Measurements from ENCODE around the gene CABP1. TPM values are rescaled to one million over a fixed set of nuclear protein-coding genes. Genes with fewer than 3 reads are reported as not detected.

CABP1 gene
- total RNA-seq, 1 donor from 2014 or later, result 0.83 TPM

DNA sequence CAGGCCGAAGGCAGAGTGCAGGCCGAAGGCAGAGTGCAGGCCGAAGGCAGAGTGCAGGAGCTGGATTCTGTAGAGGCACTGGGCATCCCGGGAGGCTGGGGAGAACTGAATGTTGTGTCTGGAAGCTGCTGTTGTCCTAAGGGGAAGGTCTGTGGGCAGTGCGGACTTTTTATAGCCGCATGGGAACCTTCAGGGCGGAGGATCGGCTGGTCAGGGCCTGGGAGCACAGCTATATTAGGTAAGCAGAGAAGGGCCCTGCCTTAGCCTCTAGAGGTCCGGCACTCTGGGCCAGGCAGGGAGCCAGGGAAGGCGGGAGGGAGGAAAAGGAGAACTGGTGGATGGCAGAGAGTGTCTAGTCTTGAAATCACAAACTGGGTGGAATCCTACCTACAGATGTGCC is 14.2 kb downstream of the CABP1 start:
- H3K27me3 Mint-ChIP-seq (ENCODE audit: unreplicated experiment), result peaks cover 7% of the 10 kb centered on the region
- peaks cover 5% of the 10 kb centered on the region for H3K4me1 Mint-ChIP-seq (ENCODE audit: low read depth, unreplicated experiment)
- no peak overlapping the region for H3K27ac Mint-ChIP-seq (ENCODE audit: unreplicated experiment)
- H3K4me3 Mint-ChIP-seq (ENCODE audit: unreplicated experiment), result no peak overlapping the region
- no peak for DNase-seq
- H3K9me3 Mint-ChIP-seq (ENCODE audit: unreplicated experiment), result peaks cover 8% of the 10 kb centered on the region
- TF ChIP-seq, protein P1, sequence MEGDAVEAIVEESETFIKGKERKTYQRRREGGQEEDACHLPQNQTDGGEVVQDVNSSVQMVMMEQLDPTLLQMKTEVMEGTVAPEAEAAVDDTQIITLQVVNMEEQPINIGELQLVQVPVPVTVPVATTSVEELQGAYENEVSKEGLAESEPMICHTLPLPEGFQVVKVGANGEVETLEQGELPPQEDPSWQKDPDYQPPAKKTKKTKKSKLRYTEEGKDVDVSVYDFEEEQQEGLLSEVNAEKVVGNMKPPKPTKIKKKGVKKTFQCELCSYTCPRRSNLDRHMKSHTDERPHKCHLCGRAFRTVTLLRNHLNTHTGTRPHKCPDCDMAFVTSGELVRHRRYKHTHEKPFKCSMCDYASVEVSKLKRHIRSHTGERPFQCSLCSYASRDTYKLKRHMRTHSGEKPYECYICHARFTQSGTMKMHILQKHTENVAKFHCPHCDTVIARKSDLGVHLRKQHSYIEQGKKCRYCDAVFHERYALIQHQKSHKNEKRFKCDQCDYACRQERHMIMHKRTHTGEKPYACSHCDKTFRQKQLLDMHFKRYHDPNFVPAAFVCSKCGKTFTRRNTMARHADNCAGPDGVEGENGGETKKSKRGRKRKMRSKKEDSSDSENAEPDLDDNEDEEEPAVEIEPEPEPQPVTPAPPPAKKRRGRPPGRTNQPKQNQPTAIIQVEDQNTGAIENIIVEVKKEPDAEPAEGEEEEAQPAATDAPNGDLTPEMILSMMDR (IDR thresholded peaks at IDR 0.05; ENCODE audit: partially characterized antibody, unreplicated experiment), result no peak
- no peaks in the 10 kb centered on the region for H3K36me3 Mint-ChIP-seq (ENCODE audit: unreplicated experiment)

DNA sequence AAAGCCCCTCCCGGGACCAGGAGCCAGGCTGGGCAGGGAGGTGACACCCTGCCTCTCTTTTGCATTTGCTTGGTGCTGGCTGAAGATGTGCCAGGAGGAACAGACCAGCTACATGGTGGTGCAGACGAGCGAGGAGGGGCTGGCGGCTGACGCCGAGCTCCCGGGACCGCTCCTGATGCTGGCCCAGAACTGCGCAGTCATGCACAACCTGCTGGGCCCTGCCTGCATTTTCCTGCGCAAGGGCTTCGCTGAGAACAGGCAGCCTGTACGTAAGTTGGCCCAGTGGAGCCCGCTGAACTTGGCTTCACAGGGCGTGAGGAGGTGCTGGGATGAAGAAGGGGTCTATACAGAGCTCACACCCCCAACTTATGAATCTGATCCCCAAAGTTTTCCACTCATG is 15.6 kb downstream of the CABP1 start:
- H3K36me3 Mint-ChIP-seq (ENCODE audit: unreplicated experiment), result no peaks in the 10 kb centered on the region
- H3K9me3 Mint-ChIP-seq (ENCODE audit: unreplicated experiment), result peaks cover 8% of the 10 kb centered on the region
- TF ChIP-seq, protein P1 (IDR thresholded peaks at IDR 0.05; ENCODE audit: partially characterized antibody, unreplicated experiment), result no peak
- peaks cover 1% of the 10 kb centered on the region for H3K27me3 Mint-ChIP-seq (ENCODE audit: unreplicated experiment)
- DNase-seq, result no peak
- H3K4me3 Mint-ChIP-seq (ENCODE audit: unreplicated experiment), result no peak overlapping the region
- no peak overlapping the region for H3K27ac Mint-ChIP-seq (ENCODE audit: unreplicated experiment)
- no peaks in the 10 kb centered on the region for H3K4me1 Mint-ChIP-seq (ENCODE audit: low read depth, unreplicated experiment)

DNA sequence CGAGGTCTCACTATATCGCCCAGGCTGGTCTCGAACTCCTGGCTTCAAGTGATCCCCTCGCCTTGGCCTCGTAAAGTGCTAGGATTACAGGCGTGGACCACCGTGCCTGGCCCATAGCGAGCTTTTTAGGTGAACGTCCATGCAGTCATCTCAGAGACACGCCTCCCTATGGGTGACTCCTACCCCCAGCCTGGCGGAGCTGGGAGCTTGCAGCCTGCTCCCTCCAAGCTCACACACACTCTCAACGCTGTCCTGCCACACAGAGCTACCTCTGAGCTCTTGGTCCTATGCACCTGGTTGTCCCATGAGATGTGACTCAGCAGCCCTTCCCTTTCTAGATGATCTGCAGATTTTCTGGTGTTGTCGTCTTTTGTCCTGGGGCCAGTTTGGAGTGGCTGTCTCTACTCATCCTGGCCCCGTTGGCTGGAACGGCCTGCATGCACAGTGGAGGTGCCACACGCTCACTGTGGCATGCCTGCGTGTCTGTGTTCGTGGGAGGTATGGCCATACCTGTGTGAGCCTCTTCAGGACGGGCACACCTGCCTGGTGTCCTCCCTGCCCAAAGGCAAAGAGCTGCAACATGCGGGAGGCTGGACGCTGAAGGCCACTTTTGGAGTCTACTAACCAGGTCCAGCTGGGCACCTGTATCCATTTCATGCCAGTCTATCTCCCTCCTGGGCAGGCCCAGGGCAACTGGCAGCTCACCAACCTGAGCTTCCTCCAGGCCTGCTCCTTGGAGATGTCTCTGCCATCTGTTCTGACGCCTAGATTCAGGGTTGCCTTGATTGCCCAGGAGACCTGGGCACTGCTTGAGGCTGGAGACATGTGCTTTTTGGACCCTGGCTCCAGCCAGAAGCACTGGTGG is 18.1 kb downstream of the CABP1 start:
- TF ChIP-seq, protein P1 (IDR thresholded peaks at IDR 0.05; ENCODE audit: partially characterized antibody, unreplicated experiment), result no peak
- no peak for DNase-seq
- H3K27me3 Mint-ChIP-seq (ENCODE audit: unreplicated experiment), result peaks cover 1% of the 10 kb centered on the region
- H3K4me3 Mint-ChIP-seq (ENCODE audit: unreplicated experiment), result no peak overlapping the region
- H3K9me3 Mint-ChIP-seq (ENCODE audit: unreplicated experiment), result peaks cover 4% of the 10 kb centered on the region
- H3K27ac Mint-ChIP-seq (ENCODE audit: unreplicated experiment), result no peak overlapping the region
- H3K4me1 Mint-ChIP-seq (ENCODE audit: low read depth, unreplicated experiment), result no peaks in the 10 kb centered on the region
- H3K36me3 Mint-ChIP-seq (ENCODE audit: unreplicated experiment), result no peaks in the 10 kb centered on the region

DNA sequence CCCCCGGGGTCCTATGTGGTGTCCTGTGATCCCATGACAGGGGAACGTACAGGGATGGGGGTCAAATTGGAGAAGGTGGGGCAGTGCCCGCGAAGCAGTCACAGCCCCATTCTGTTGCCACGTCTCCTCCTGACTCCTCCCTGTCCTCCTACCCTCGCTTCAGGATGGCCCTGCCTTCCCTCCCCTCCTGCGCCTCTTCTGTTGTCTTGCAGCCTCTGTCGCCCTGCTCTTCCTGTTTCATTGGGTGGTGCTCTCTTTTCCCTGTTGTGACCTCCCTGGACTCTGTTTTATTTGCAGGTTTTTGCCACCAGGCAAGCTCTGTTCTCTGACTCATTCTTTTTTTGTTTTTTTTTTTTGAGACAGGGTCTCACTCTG is 18.7 kb downstream of the CABP1 start:
- Mint-ChIP-seq H3K36me3 (ENCODE audit: unreplicated experiment) (no peaks in the 10 kb centered on the region), H3K9me3 (ENCODE audit: unreplicated experiment) (peaks cover 4% of the 10 kb centered on the region), H3K4me1 (ENCODE audit: low read depth, unreplicated experiment) (no peaks in the 10 kb centered on the region), H3K4me3 (ENCODE audit: unreplicated experiment) (no peak overlapping the region), H3K27me3 (ENCODE audit: unreplicated experiment) (no peaks in the 10 kb centered on the region), H3K27ac (ENCODE audit: unreplicated experiment) (no peak overlapping the region)
- TF ChIP-seq, protein P1 (IDR thresholded peaks at IDR 0.05; ENCODE audit: partially characterized antibody, unreplicated experiment), result no peak
- DNase-seq, result no peak

DNA sequence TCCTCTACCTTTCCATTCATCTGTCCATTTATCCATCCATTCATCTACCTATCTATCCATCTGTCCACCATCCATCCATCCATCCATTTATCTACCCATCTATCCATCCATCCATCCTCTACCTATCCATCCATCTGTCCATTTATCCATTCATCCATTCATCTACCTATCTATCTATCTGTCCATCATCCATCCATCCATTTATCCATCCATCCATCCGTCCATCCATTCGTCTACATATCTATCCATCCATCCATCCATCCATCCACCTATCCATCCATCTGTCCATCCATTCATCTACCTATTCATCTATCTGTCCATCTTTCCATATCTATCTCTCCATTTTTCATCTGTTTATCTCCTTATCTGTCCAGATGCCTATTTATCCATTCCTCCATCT is 21.0 kb downstream of the CABP1 start:
- Mint-ChIP-seq H3K27ac (ENCODE audit: unreplicated experiment) (no peak overlapping the region), H3K9me3 (ENCODE audit: unreplicated experiment) (peaks cover 3% of the 10 kb centered on the region), H3K4me1 (ENCODE audit: low read depth, unreplicated experiment) (no peaks in the 10 kb centered on the region), H3K27me3 (ENCODE audit: unreplicated experiment) (peaks cover under 1% of the 10 kb centered on the region), H3K4me3 (ENCODE audit: unreplicated experiment) (no peak overlapping the region), H3K36me3 (ENCODE audit: unreplicated experiment) (no peaks in the 10 kb centered on the region)
- TF ChIP-seq, protein P1 (IDR thresholded peaks at IDR 0.05; ENCODE audit: partially characterized antibody, unreplicated experiment), result no peak
- DNase-seq, result no peak
